ENCODE data around the gene MRPL36. TPM values are rescaled to one million over a fixed set of nuclear protein-coding genes. Genes with fewer than 3 reads are reported as not detected.

The MRPL36 gene
- total and polyA plus RNA-seq, 2 of the 4 experiments (the other 2 are of a cell fraction), result 85.9 to 103 TPM

- Histone ChIP-seq H3K36me3 (ENCODE audit: control insufficient read depth, insufficient read depth, low read length) (no peaks in the 10 kb centered on the region), H3K9me3 (ENCODE audit: control insufficient read depth, insufficient read depth, low read length) (no peaks in the 10 kb centered on the region), H3K4me1 (ENCODE audit: control insufficient read depth, insufficient read depth, low read length) (no peaks in the 10 kb centered on the region), H2BK120ac (ENCODE audit: low read depth, low read length) (no peak overlapping the region), H2BK20ac (ENCODE audit: low read depth, low read length) (no peak overlapping the region), H3K4me3 (ENCODE audit: insufficient read depth, low read depth, low read length) (no peak overlapping the region), H3K14ac (replicated peaks; ENCODE audit: low read depth, low read length) (no peak overlapping the region), H2BK15ac (ENCODE audit: low read depth, low read length) (no peak overlapping the region), H2AK9ac (replicated peaks; ENCODE audit: low read depth, low read length, poor library complexity) (no peak overlapping the region), H3K9me1 (ENCODE audit: insufficient read depth, low read length) (no peaks in the 10 kb centered on the region), H3K27ac (ENCODE audit: insufficient read depth, low read length) (no peak overlapping the region), H4K8ac (ENCODE audit: low read depth in 2 of 2, low read length in 2 of 2) (no peak overlapping the region), H2BK5ac (ENCODE audit: low read depth, low read length, poor library complexity, severe bottlenecking) (no peak overlapping the region), H4K20me1 (ENCODE audit: insufficient read depth, low read length) (no peaks in the 10 kb centered on the region; the same call in 1 of the 2 replicates), H3K56ac (ENCODE audit: extremely low read depth, insufficient read depth, low read length) (no peak overlapping the region), H2AFZ (replicated peaks; ENCODE audit: low read length, poor library complexity) (no peak overlapping the region), H3K79me1 (ENCODE audit: low read depth in 1 of 2, low read length in 2 of 2) (no peaks in the 10 kb centered on the region), H3K23ac (ENCODE audit: low read depth, low read length) (no peak overlapping the region), H4K91ac (ENCODE audit: insufficient read depth, low read depth, low read length) (no peak overlapping the region), H3K27me3 (ENCODE audit: control insufficient read depth, insufficient read depth, low read length) (peaks cover 7% of the 10 kb centered on the region; the same call in 1 of the 2 replicates), H2AK5ac (ENCODE audit: low read depth, low read length) (no peak overlapping the region), H3K4ac (ENCODE audit: low read depth, low read length) (no peak overlapping the region), H4K5ac (ENCODE audit: low read depth, low read length) (no peak overlapping the region), H3K9ac (ENCODE audit: low read depth, low read length) (no peak overlapping the region), H3K18ac (ENCODE audit: low read depth, low read length) (no peak overlapping the region), H3K4me2 (ENCODE audit: low read depth, low read length) (no peak overlapping the region)
- intact Hi-C loops (cut with micrococcal nuclease) (no loop called here), in situ Hi-C loops (cut with MboI; ENCODE audit: low sequenced_read_pairs) (no loop called here), dilution Hi-C loops (cut with HindIII; ENCODE audit: low sequenced_read_pairs, unreplicated experiment) (no loop called here)
- POLR2A ChIA-PET (ENCODE audit: unreplicated experiment), result no interaction called here
- BruUV-seq (replicated peaks), result no TSS peak
- CTCF ChIA-PET, result no interaction called here
- 55% methylated on average over 14 of the region's 19 CpGs; no CpG with 5 or more reads in 1 of the 2 experiments for WGBS, 2 experiments (ENCODE audit: extremely low coverage in 2 of 2, insufficient read length in 1 of 2)
- ATAC-seq (ENCODE audit: low read depth) (no peak), DNase-seq (no peak)
- TF ChIP-seq CTCF (conservative IDR thresholded peaks at IDR 0.05; ENCODE audit: low read depth, low read length), result no peak
- TF ChIP-seq CHD1 (IDR thresholded peaks at IDR 0.05; ENCODE audit: low read depth, low read length), result no peak
- TF ChIP-seq ELK1 (IDR thresholded peaks at IDR 0.05; ENCODE audit: borderline replicate concordance, low read depth, low read length), result no peak
- no peak for TF ChIP-seq NFE2L2 (IDR thresholded peaks at IDR 0.05; ENCODE audit: low read depth, low read length)
- no peak for TF ChIP-seq BHLHE40 (IDR thresholded peaks at IDR 0.05; ENCODE audit: low read depth, low read length)
- no peak for TF ChIP-seq USF2 (IDR thresholded peaks at IDR 0.05; ENCODE audit: low read depth, low read length)
- TF ChIP-seq RAD21 (IDR thresholded peaks at IDR 0.05; ENCODE audit: low read length), result no peak
- TF ChIP-seq MAZ (IDR thresholded peaks at IDR 0.05; ENCODE audit: borderline replicate concordance, low read depth, low read length), result no peak
- TF ChIP-seq RCOR1 (IDR thresholded peaks at IDR 0.05; ENCODE audit: insufficient replicate concordance, low read length), result no peak
- no peak for TF ChIP-seq MXI1 (IDR thresholded peaks at IDR 0.05; ENCODE audit: borderline replicate concordance, low read depth, low read length)
- no peak for TF ChIP-seq MAFK (IDR thresholded peaks at IDR 0.05; ENCODE audit: low read depth, low read length)
- no peak for TF ChIP-seq RFX5 (IDR thresholded peaks at IDR 0.05; ENCODE audit: low read depth, low read length)
- TF ChIP-seq CEBPB (IDR thresholded peaks at IDR 0.05; ENCODE audit: low read depth, low read length), result no peak
- no peak for TF ChIP-seq SMC3 (IDR thresholded peaks at IDR 0.05; ENCODE audit: low read depth, low read length)
- no peak for TF ChIP-seq POLR2A (IDR thresholded peaks at IDR 0.05; ENCODE audit: low read depth, low read length)
- no peak for TF ChIP-seq FOS (IDR thresholded peaks at IDR 0.05; ENCODE audit: low read depth, low read length)
Observed at GRCh38 chr5:1748845-1749244, 50.8 kb downstream of the MRPL36 start.

All from IMR-90 (cell line).